Kidney epithelial cell (primary cell): ENCODE results near the gene ERC2. TPM values are rescaled to one million over a fixed set of nuclear protein-coding genes. Genes with fewer than 3 reads are reported as not detected.
"Not testable (repeated sequence)": the region's sequence is repeated elsewhere in the genome, so short reads cannot be mapped to it uniquely, and the experiment has no call there.

ENCODE experiments used
- DNase-seq: peaks from one replicate; pipeline ENCODE4 v3.0.0-alpha.2; 2010; ENCODE audit warnings: low read depth
- H3K27me3 ChIP-seq: 2 replicates; pipeline ENCODE4 v1.6.0; 2011; ENCODE audit warnings: low read length; ENCODE audit not compliant: control insufficient read depth, insufficient read depth
- H3K36me3 ChIP-seq: 2 replicates; pipeline ENCODE4 v1.5.1; 2011; ENCODE audit warnings: low read length; ENCODE audit not compliant: control insufficient read depth, insufficient read depth
- H3K4me3 ChIP-seq: 2 replicates; pipeline ENCODE4 v1.5.1; 2011; ENCODE audit warnings: low read depth, mild to moderate bottlenecking, control low read depth, low read length
- total RNA-seq: library from RNA; depleted of rRNA; stranded (reverse); fragments of >200 nt; gene quantifications from 2 replicates; pipeline ENCODE4 v1.2.3, GENCODE V29; 2015
- TF ChIP-seq, protein P1 (sequence below): IDR thresholded peaks from 2 replicates; pipeline ENCODE4 v1.5.1; 2011; ENCODE audit warnings: mild to moderate bottlenecking, moderate library complexity, low read length, control low read depth, inconsistent platforms; ENCODE audit not compliant: insufficient read depth, poor library complexity, severe bottlenecking

Gene ERC2
- total RNA-seq, 1 donor from 2014 or later = 17.0 TPM

DNA sequence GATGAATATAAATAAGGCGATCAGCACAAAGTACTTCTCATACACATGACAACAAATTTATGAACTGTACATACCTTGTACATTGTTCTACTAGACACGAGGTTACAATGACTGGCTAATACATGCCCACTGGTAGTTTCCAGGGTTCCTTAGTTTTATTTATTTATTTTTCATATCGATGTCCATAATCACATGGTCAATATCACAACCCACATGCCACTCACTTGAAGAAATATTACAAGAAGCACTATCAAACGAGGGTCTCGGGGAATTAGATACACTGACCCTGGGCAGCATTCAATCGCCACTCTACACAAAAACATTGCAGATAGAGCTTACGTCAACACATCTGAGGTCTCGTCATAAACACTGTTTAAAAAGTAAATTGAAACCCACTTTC lies 959.9 kb downstream of the ERC2 start:
- H3K27me3 ChIP-seq = no peaks in the 10 kb centered on the region
- no peaks in the 10 kb centered on the region for H3K36me3 ChIP-seq
- TF ChIP-seq, protein P1, sequence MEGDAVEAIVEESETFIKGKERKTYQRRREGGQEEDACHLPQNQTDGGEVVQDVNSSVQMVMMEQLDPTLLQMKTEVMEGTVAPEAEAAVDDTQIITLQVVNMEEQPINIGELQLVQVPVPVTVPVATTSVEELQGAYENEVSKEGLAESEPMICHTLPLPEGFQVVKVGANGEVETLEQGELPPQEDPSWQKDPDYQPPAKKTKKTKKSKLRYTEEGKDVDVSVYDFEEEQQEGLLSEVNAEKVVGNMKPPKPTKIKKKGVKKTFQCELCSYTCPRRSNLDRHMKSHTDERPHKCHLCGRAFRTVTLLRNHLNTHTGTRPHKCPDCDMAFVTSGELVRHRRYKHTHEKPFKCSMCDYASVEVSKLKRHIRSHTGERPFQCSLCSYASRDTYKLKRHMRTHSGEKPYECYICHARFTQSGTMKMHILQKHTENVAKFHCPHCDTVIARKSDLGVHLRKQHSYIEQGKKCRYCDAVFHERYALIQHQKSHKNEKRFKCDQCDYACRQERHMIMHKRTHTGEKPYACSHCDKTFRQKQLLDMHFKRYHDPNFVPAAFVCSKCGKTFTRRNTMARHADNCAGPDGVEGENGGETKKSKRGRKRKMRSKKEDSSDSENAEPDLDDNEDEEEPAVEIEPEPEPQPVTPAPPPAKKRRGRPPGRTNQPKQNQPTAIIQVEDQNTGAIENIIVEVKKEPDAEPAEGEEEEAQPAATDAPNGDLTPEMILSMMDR = no peak
- no peak overlapping the region for H3K4me3 ChIP-seq
- no peak for DNase-seq

DNA sequence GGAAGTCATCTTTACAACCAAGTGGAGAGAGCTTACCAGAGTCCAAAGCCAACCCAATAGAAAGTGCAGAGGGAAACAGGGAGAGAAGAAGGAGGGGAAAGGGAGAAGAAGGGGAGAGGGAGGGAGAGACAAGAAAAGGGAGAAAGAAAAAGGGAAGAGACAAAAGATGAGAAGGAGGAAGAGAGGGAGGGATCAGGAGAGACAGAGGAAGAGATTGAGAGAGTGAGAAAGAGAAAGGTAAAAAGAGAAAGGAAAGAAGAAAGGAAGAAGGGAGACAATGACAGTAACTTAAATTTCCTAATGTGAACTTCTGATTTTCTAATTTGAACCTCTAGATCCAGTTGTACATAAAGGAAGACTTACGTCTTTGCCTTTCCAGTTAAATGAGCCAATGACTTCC lies 960.5 kb downstream of the ERC2 start:
- Histone ChIP-seq H3K4me3 (no peak overlapping the region), H3K36me3 (no peaks in the 10 kb centered on the region), H3K27me3 (no peaks in the 10 kb centered on the region)
- TF ChIP-seq, protein P1 = no peak
- no peak for DNase-seq

DNA sequence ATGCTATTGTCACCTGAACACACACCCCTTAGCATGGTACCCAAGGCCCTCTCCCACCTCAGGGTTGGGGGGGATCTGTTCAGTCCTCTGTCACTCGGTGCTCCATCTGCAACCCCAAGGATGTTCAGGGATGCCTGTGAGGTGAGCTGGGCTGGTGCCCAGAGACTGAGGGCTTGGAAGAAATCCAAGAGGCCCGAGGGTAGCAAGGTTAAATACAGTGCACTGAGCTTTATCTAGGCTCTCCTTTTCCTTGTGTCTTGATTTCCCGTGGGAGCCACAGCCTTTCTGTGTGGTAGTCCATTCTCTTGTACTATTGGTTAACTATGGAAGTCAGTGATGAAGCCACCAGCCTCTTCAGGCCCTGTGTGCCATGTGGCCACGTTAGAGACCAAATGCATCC lies 962.5 kb downstream of the ERC2 start:
- DNase-seq = no peak
- TF ChIP-seq, protein P1 = no peak
- Histone ChIP-seq H3K4me3 (no peak overlapping the region), H3K27me3 (no peaks in the 10 kb centered on the region), H3K36me3 (no peaks in the 10 kb centered on the region)

DNA sequence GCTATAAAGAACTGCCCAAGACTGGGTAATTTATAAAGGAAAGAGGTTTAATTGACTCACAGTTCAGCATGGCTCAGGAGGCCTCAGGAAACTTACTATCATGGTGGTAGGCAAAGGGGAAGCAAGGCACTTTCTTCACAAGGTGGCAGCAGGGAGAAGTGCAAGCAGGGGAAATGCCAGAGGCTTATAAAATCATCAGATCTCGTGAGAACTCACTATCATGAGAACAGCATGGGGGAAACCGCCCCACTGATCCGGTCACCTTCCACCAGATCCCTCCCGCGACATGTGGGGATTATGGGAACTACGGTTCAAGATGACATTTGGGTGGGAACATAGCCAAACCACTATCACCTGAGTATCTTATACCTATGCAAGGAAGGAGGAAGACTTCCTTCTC lies 963.2 kb downstream of the ERC2 start:
- TF ChIP-seq, protein P1 = peak; percentile 48
- not testable (repeated sequence) for H3K27me3 ChIP-seq, H3K36me3 ChIP-seq, DNase-seq, H3K4me3 ChIP-seq

DNA sequence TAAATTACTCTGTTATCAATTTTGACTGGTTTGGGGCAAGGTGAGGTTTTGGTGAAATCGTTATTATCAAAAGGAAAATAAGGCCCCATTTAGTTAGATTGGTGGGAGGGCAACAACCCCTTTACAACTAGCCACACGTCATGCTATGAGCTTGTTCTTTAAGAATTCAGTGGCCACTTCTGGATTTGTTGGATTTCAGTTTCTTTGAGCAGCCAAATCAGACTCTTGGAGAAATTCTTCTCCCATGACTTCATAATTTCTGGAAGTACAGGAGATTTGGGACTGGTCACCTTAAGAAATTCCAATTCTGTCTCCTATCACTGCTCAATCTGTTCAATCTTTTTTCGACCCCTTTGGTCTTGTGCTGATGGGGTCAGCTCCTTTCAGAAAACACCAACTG lies 966.4 kb downstream of the ERC2 start:
- DNase-seq = no peak
- Histone ChIP-seq H3K27me3 (no peaks in the 10 kb centered on the region), H3K4me3 (no peak overlapping the region), H3K36me3 (no peaks in the 10 kb centered on the region)
- TF ChIP-seq, protein P1 = no peak

DNA sequence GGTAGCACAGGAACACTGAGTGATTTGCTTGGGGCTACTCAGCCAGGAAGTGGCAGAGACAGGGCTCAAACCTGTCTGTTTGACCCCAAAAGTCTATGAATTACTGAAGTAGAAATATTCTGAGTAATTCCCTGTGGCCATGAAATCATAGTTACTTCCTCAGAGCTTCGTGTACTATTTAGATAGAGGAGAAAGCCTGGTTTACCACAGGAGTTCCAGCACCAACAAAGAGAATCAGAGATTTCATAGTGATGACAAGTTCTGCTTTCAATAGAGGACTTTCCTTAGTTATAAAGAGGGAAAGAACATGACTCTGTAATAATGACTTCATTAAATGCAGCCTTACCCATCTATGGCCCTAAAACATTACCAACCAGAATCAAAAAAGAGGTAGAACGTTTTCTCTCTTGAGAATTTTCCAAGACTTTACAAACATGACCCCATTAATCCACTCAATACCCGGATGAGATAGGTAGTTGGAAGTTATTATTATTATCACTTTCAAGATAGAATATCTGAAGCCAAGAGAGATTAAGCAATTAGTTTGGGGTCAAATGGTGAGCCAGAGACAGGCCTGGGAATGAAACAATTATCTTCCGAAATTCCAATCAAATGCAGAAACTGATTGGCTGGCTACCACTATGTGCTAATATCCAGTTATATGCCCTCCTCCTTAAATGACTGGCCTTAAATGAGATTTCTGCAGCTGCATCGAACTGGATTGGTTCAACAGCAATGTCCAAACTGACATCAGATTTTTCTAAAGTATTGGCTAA lies 967.5 kb downstream of the ERC2 start:
- no peaks in the 10 kb centered on the region for H3K27me3 ChIP-seq

More for the DNA sequence above, 967.5 kb downstream of the ERC2 start:
- TF ChIP-seq, protein P1 = no peak
- H3K36me3 ChIP-seq = no peaks in the 10 kb centered on the region
- no peak overlapping the region for H3K4me3 ChIP-seq
- no peak for DNase-seq
